Measurements from ENCODE around the gene SLC4A2.
A peak's percentile ranks its signal among the peaks of the same experiment; 100 is the strongest.

SLC4A2 gene

GRCh38 chr7:151091988-151092387 is 32.6 kb downstream of the SLC4A2 start:
- Histone ChIP-seq H4K20me1 (peaks cover 78 to 97% (median 89%) of the 10 kb centered on the region in 11 experiments), H3K4me3 (no peak overlapping the region), H3K36me3 (peaks cover 0 to 39% (median 5%) of the 10 kb centered on the region in 11 experiments; a peak in 11 of 22 replicates), H3K27ac (no peak overlapping the region), H3K9ac (0 out of 22 replicates have a peak overlapping the region, but pooled peaks of 1 of the 11 experiments have one; percentile 91), H3K27me3 (peaks cover 0 to 31% (median 19%) of the 10 kb centered on the region in 11 experiments; a peak in 17 of 22 replicates), H3K9me3 (replicated peaks in 1 of 11) (no peaks in the 10 kb centered on the region), H3K4me1 (peaks cover 77 to 92% (median 80%) of the 10 kb centered on the region in 10 experiments), H3K4me2 (peak overlapping the region in 8 of 11 experiments; percentile 7 to 100 (median 28); a peak in 10 of 22 replicates)
- no peak for TF ChIP-seq Cebpa-rat (IDR thresholded peaks at IDR 0.05)

DNA sequence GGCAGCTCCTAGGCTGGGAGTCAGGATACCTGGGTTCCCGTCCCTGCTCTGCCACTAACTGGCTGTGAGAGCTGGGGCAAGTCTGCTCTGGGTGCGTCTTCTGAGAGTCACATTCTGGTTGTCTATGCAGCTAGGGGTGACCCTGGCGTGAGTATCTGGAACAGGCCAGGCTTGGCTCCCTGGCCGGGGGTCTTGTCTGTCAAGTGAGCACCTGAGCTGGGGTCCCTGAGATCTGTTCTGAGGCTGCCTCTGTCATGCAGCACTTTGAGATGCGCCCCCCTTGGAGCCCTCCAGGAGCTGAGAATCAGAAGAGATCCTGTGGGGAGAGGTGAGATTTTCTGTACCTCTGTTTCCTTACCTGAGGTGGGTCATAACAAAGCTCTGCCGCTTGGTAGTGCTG is 34.4 kb downstream of the SLC4A2 start:
- TF ChIP-seq Cebpa-rat (IDR thresholded peaks at IDR 0.05), result no peak
- no peak overlapping the region for H3K27ac ChIP-seq
- H3K4me3 ChIP-seq, result no peak overlapping the region
- peak overlapping the region in 4 of 11 experiments; percentile 11 to 57 (median 40); a peak in 5 of 22 replicates for H3K9ac ChIP-seq
- H3K4me1 ChIP-seq, result peaks cover 67 to 93% (median 78%) of the 10 kb centered on the region in 10 experiments
- H3K36me3 ChIP-seq, result peaks cover 0 to 54% (median 5%) of the 10 kb centered on the region in 11 experiments; a peak in 11 of 22 replicates
- H3K4me2 ChIP-seq, result peak overlapping the region in 8 of 11 experiments; percentile 1 to 98 (median 34); a peak in 10 of 22 replicates
- no peaks in the 10 kb centered on the region for H3K9me3 ChIP-seq (replicated peaks in 1 of 11)
- peaks cover 0 to 13% (median 2%) of the 10 kb centered on the region in 11 experiments; a peak in 9 of 22 replicates for H3K27me3 ChIP-seq
- peaks cover 81 to 100% (median 94%) of the 10 kb centered on the region in 11 experiments for H4K20me1 ChIP-seq

DNA sequence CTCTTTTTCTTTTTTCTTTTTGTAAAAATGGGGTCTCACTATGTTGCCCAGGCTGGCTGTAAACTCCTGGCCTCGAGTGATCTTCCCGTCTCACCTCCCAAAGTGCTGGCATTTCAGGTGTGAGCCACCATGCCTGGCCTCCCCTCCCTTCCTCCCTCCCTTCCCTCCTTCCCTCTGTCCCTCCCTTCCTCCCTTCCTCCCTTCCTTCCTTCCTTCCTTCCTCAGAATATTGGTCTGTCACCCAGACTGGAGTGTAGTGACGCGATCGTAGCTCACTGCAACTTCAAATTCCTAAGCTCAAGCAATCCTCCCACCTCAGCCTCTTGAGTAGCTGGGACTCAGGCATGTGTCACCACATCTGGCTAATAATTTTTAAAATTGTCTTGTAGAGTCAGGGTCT is 35.3 kb downstream of the SLC4A2 start:
- Histone ChIP-seq H4K20me1 (peaks cover 78 to 100% (median 91%) of the 10 kb centered on the region in 11 experiments), H3K36me3 (peaks cover 0 to 59% (median 5%) of the 10 kb centered on the region in 11 experiments; a peak in 11 of 22 replicates)

DNA sequence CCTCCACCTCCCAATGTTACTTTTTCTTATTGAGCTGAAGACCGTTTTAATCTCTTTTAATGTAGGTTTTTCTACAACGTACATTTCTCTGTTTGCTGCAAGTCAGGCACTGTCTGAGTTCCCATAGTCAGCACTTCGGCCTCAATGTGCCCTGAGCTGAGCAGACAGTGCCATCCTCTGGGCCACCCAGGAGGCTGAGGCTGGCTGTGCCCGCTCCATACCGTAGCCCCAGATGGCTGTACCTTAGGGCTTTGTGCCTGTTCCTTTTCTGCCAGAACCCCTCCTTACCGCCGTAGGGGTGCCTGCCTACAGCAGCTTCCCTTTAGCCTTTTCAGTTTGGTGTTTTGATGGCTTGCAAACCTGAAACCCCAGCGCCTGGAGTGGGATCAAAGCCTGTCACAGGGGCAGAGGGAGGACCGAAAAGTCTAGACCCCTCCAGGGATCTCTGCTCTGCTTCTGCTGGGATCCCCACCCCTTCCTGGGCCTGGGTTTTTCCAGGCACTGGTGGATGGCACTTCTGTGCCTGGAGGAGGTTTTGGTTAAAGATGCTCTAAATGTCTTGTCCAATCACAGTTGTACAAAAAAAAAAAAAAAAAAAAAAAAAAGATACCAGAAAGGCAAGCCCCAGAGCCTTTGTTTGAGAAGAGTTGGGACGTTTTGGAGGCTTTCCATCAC is 35.9 kb downstream of the SLC4A2 start:
- TF ChIP-seq Cebpa-rat (IDR thresholded peaks at IDR 0.05), result no peak
- H3K4me1 ChIP-seq, result peaks cover 60 to 90% (median 76%) of the 10 kb centered on the region in 10 experiments
- H3K9me3 ChIP-seq (replicated peaks in 1 of 11), result no peaks in the 10 kb centered on the region
- peaks cover 78 to 100% (median 91%) of the 10 kb centered on the region in 11 experiments for H4K20me1 ChIP-seq
- H3K36me3 ChIP-seq, result peaks cover 0 to 64% (median 5%) of the 10 kb centered on the region in 11 experiments; a peak in 11 of 22 replicates
- no peak overlapping the region; a peak in 1 of 22 replicates for H3K27ac ChIP-seq
- no peaks in the 10 kb centered on the region for H3K27me3 ChIP-seq
- no peak overlapping the region for H3K4me3 ChIP-seq
- H3K4me2 ChIP-seq, result peak overlapping the region; percentile 2 to 98 (median 36); a peak in 19 of 22 replicates
- peak overlapping the region in 6 of 11 experiments; percentile 7 to 43 (median 24); a peak in 7 of 22 replicates for H3K9ac ChIP-seq

More for the DNA sequence above, 35.3 kb downstream of the SLC4A2 start:
- H3K9me3 ChIP-seq (replicated peaks in 1 of 11), result no peaks in the 10 kb centered on the region
- peaks cover 0 to 4% (median 0%) of the 10 kb centered on the region in 11 experiments; a peak in 1 of 22 replicates for H3K27me3 ChIP-seq
- H3K4me1 ChIP-seq, result peaks cover 63 to 91% (median 74%) of the 10 kb centered on the region in 10 experiments
- peak overlapping the region; percentile 2 to 98 (median 36); a peak in 18 of 22 replicates for H3K4me2 ChIP-seq
- H3K9ac ChIP-seq, result peak overlapping the region in 5 of 11 experiments; percentile 7 to 43 (median 36); a peak in 4 of 22 replicates
- TF ChIP-seq Cebpa-rat (IDR thresholded peaks at IDR 0.05), result no peak
- H3K27ac ChIP-seq, result no peak overlapping the region
- H3K4me3 ChIP-seq, result no peak overlapping the region

- H3K4me2 ChIP-seq, result peak overlapping the region in 6 of 11 experiments; percentile 2 to 98 (median 47); a peak in 8 of 22 replicates
These were observed 36.6 kb downstream of the SLC4A2 start for GRCh38 chr7:151095828-151096475.

DNA sequence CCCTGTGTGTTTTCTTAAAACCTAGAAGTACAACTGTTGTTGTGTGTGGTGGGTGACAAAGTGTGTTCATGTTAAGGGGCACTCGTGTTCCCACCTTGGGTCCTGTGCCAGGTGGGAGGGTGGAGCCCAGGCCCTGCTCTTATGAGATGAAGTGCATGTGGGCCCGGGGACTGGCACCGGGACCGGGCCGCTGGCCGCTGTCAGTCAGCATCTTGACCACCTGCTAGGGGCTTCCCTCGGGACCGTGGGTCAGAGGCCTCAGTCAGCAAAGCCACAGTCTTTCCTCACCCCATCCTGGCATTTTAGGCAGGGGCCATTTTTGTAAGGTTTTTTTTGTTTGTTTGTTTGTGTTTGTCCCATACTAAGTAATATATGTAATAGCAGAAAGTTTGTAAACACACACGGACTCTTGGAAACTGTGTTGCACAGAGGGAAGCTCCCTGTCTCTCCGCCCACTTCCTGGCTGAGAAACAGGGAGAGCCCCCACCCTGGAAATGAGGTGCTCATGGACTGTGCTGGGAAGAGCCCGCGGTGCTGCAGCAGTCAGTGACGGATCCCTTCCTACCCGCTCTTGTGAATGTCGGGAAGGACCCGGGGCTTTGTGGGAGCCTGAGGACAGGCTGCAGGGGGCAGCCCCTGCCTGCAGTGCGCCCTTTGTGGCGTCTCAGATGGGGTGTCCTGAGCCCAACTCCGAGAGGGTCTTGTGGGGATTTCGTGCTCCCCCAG is 40.3 kb downstream of the SLC4A2 start:
- Histone ChIP-seq H3K27ac (no peak overlapping the region; a peak in 1 of 22 replicates), H3K9me3 (replicated peaks in 1 of 11) (no peaks in the 10 kb centered on the region), H3K9ac (peak overlapping the region in 5 of 11 experiments; percentile 14 to 42 (median 37); a peak in 5 of 22 replicates), H3K4me3 (no peak overlapping the region), H3K4me1 (peaks cover 35 to 73% (median 60%) of the 10 kb centered on the region in 10 experiments), H3K4me2 (peak overlapping the region; percentile 18 to 62 (median 47); a peak in 15 of 22 replicates), H3K36me3 (peaks cover 0 to 72% (median 4%) of the 10 kb centered on the region in 11 experiments; a peak in 8 of 22 replicates), H4K20me1 (peaks cover 81 to 100% (median 91%) of the 10 kb centered on the region in 11 experiments), H3K27me3 (no peaks in the 10 kb centered on the region)
- TF ChIP-seq Cebpa-rat (IDR thresholded peaks at IDR 0.05), result no peak

More at GRCh38 chr7:151095828-151096475, 36.6 kb downstream of the SLC4A2 start:
- Histone ChIP-seq H3K4me3 (no peak overlapping the region), H3K36me3 (peaks cover 0 to 71% (median 5%) of the 10 kb centered on the region in 11 experiments; a peak in 11 of 22 replicates), H3K4me1 (peaks cover 58 to 86% (median 77%) of the 10 kb centered on the region in 10 experiments), H3K27ac (no peak overlapping the region), H4K20me1 (peaks cover 80 to 100% (median 91%) of the 10 kb centered on the region in 11 experiments), H3K9ac (peak overlapping the region in 3 of 11 experiments; percentile 7 to 36 (median 13); a peak in 3 of 22 replicates), H3K27me3 (no peaks in the 10 kb centered on the region), H3K9me3 (replicated peaks in 1 of 11) (no peaks in the 10 kb centered on the region)
- TF ChIP-seq Cebpa-rat (IDR thresholded peaks at IDR 0.05), result no peak

- Histone ChIP-seq H3K4me1 (peaks cover 30 to 69% (median 53%) of the 10 kb centered on the region in 10 experiments), H3K4me2 (peak overlapping the region in 2 of 11 experiments; percentile 5 to 29; a peak in 1 of 22 replicates), H3K27me3 (no peaks in the 10 kb centered on the region), H3K27ac (no peak overlapping the region), H3K36me3 (peaks cover 0 to 82% (median 5%) of the 10 kb centered on the region in 11 experiments; a peak in 8 of 22 replicates), H4K20me1 (peaks cover 75 to 100% (median 87%) of the 10 kb centered on the region in 11 experiments), H3K9me3 (replicated peaks in 1 of 11) (no peaks in the 10 kb centered on the region), H3K4me3 (no peak overlapping the region), H3K9ac (peak overlapping the region in 3 of 11 experiments; percentile 19 to 47 (median 32); a peak in 4 of 22 replicates)
- TF ChIP-seq Cebpa-rat (IDR thresholded peaks at IDR 0.05), result no peak
These were observed 41.5 kb downstream of the SLC4A2 start for GRCh38 chr7:151100921-151101320.

Data from BLaER1 treated with 17β-estradiol and CSF1 and Interleukin-3, amounts not matched to agents 10 nM and 100 nM (cell line).